GM18907 (cell line): ENCODE results near the gene ARX.
A peak's percentile ranks its signal among the peaks of the same experiment; 100 is the strongest.

ENCODE experiments used
- ATAC-seq: cut with Tn5 transposase; IDR thresholded peaks from one replicate; pipeline ENCODE4 v1.9.1; 2021; ENCODE audit warnings: mild to moderate bottlenecking, moderate library complexity; ENCODE audit not compliant: unreplicated experiment

Gene ARX

GRCh38 chrX:25001808-25002660 lies 13.7 kb downstream of the ARX start:
- ATAC-seq, result no peak

GRCh38 chrX:24999511-24999910 lies 16.3 kb downstream of the ARX start:
- no peak for ATAC-seq

GRCh38 chrX:24996096-24996709 lies 19.6 kb downstream of the ARX start:
- ATAC-seq, result no peak

GRCh38 chrX:24993879-24994278 lies 21.9 kb downstream of the ARX start:
- ATAC-seq, result no peak

- no peak for ATAC-seq
These were observed 25.2 kb downstream of the ARX start for GRCh38 chrX:24990535-24990934.

GRCh38 chrX:24988314-24988713 lies 27.5 kb downstream of the ARX start:
- no peak for ATAC-seq

- no peak for ATAC-seq
These were observed 28.0 kb downstream of the ARX start for GRCh38 chrX:24987731-24988130.

- ATAC-seq, result no peak
These were observed 30.6 kb downstream of the ARX start for GRCh38 chrX:24985120-24985519.

- ATAC-seq, result no peak
These were observed 31.8 kb downstream of the ARX start for GRCh38 chrX:24983931-24984330.

- ATAC-seq, result no peak
These were observed 33.3 kb downstream of the ARX start for GRCh38 chrX:24982306-24982965.

GRCh38 chrX:24981030-24981429 lies 34.7 kb downstream of the ARX start:
- no peak for ATAC-seq

GRCh38 chrX:24979081-24979480 lies 36.7 kb downstream of the ARX start:
- ATAC-seq, result peak; percentile 58

GRCh38 chrX:24969812-24970211 lies 46.0 kb downstream of the ARX start:
- no peak for ATAC-seq

GRCh38 chrX:24965372-24965771 lies 50.4 kb downstream of the ARX start:
- no peak for ATAC-seq

- no peak for ATAC-seq
These were observed 51.9 kb downstream of the ARX start for GRCh38 chrX:24963823-24964222.

- no peak for ATAC-seq
These were observed 54.0 kb downstream of the ARX start for GRCh38 chrX:24961809-24962208.

GRCh38 chrX:24956828-24957227 lies 58.9 kb downstream of the ARX start:
- no peak for ATAC-seq

- ATAC-seq, result no peak
These were observed 60.3 kb downstream of the ARX start for GRCh38 chrX:24955372-24955930.

- no peak for ATAC-seq
These were observed 61.0 kb downstream of the ARX start for GRCh38 chrX:24954732-24955131.
